Neural cell (in vitro differentiated cells): ENCODE results near the gene IFNL4. TPM values are rescaled to one million over a fixed set of nuclear protein-coding genes. Genes with fewer than 3 reads are reported as not detected.

Source experiments
- H2AFZ ChIP-seq: fragments of 200-600, 300-800 bp; sonication (generic), shearing (Covaris generic); 2 replicates; pipeline ENCODE4 v1.6.0; 2014; ENCODE audit warnings: low read depth, mild to moderate bottlenecking, antibody characterized with exemption, low read length, moderate library complexity
- H3F3A ChIP-seq: fragments of 200-600 bp; shearing (Covaris generic); 2 replicates; pipeline ENCODE4 v1.6.1; 2016; ENCODE audit warnings: mild to moderate bottlenecking, moderate library complexity, mixed read lengths, antibody characterized with exemption, low read length; ENCODE audit not compliant: insufficient read depth, poor library complexity, severe bottlenecking
- H3K27ac ChIP-seq: fragments of 200-600, 300-800 bp; sonication (generic), shearing (Covaris generic); 2 replicates; pipeline ENCODE4 v1.5.1; 2014; ENCODE audit warnings: mild to moderate bottlenecking, low read length, moderate library complexity
- H3K27me3 ChIP-seq: fragments of 300-800, 200-600 bp; sonication (generic), shearing (Covaris generic); 2 replicates; pipeline ENCODE4 v1.6.0; 2014; ENCODE audit warnings: mild to moderate bottlenecking, low read depth, low read length, moderate library complexity; ENCODE audit not compliant: insufficient read depth
- H3K36me3 ChIP-seq: fragments of 300-800, 200-600 bp; sonication (generic), shearing (Covaris generic); 2 replicates; pipeline ENCODE4 v1.5.1; 2014; ENCODE audit warnings: mild to moderate bottlenecking, antibody characterized with exemption, low read length, moderate library complexity; ENCODE audit not compliant: insufficient read depth
- H3K4me2 ChIP-seq: fragments of 300-800, 200-600 bp; sonication (generic), shearing (Covaris generic); 2 replicates; pipeline ENCODE4 v1.6.0; 2014; ENCODE audit warnings: mild to moderate bottlenecking, low read length
- H3K4me3 ChIP-seq: fragments of 300-800, 200-600 bp; sonication (generic), shearing (Covaris generic); 2 replicates; pipeline ENCODE4 v1.5.1; 2014; ENCODE audit warnings: mild to moderate bottlenecking, low read length, moderate library complexity
- H3K79me2 ChIP-seq: fragments of 200-600 bp; shearing (Covaris generic); replicated peaks from 2 replicates; pipeline ENCODE4 v1.6.0; 2014; ENCODE audit warnings: mild to moderate bottlenecking, low read length, moderate library complexity; ENCODE audit not compliant: insufficient read depth
- H3K9ac ChIP-seq: fragments of 300-800, 200-600 bp; sonication (generic), shearing (Covaris generic); 2 replicates; pipeline ENCODE4 v1.6.1; 2016; ENCODE audit warnings: mild to moderate bottlenecking, low read length, mixed read lengths
- H3K9me2 ChIP-seq: fragments of 200-600 bp; shearing (Covaris generic); 2 replicates; pipeline ENCODE4 v1.6.1; 2016; ENCODE audit warnings: mild to moderate bottlenecking, low read length, mixed read lengths; ENCODE audit not compliant: insufficient read depth
- H3K9me3 ChIP-seq: fragments of 200-600, 300-800 bp; sonication (generic), shearing (Covaris generic); 2 replicates; pipeline ENCODE4 v1.6.1; 2016; ENCODE audit warnings: mild to moderate bottlenecking, mixed run types, low read length, moderate library complexity, mixed read lengths
- H4K20me1 ChIP-seq: fragments of 200-600 bp; shearing (Covaris generic); 2 replicates; pipeline ENCODE4 v1.6.1; 2016; ENCODE audit warnings: mild to moderate bottlenecking, mixed run types; ENCODE audit not compliant: insufficient read depth
- CTCF ChIP-seq: fragments of 450-650 bp; IDR thresholded peaks from 2 replicates; pipeline ENCODE4 v1.5.1; 2014; ENCODE audit warnings: antibody characterized with exemption, mild to moderate bottlenecking, moderate library complexity; ENCODE audit not compliant: poor library complexity, severe bottlenecking
- EP300 ChIP-seq: fragments of 450-650 bp; conservative IDR thresholded peaks from 2 replicates; pipeline ENCODE4 v1.6.1; 2014; ENCODE audit warnings: antibody characterized with exemption, mild to moderate bottlenecking, moderate library complexity; ENCODE audit not compliant: poor library complexity, severe bottlenecking
- EZH2 ChIP-seq: fragments of 200-600, 300-800 bp; shearing (Covaris generic), sonication (generic); IDR thresholded peaks from 2 replicates; pipeline ENCODE4 v1.6.1; 2014; ENCODE audit warnings: antibody characterized with exemption, low read length, borderline replicate concordance, mild to moderate bottlenecking; ENCODE audit not compliant: insufficient read depth, poor library complexity, severe bottlenecking
- MXI1 ChIP-seq: fragments of 450-650 bp; conservative IDR thresholded peaks from 2 replicates; pipeline ENCODE4 v1.6.1; 2014; ENCODE audit warnings: antibody characterized with exemption, mild to moderate bottlenecking; ENCODE audit not compliant: poor library complexity, severe bottlenecking
- POLR2AphosphoS5 ChIP-seq: IDR thresholded peaks from 2 replicates; pipeline ENCODE4 v1.6.1; 2012
- RAD21 ChIP-seq: fragments of 450-650 bp; conservative IDR thresholded peaks from 2 replicates; pipeline ENCODE4 v1.6.1; 2014; ENCODE audit warnings: antibody characterized with exemption, mild to moderate bottlenecking, moderate library complexity
- SMC3 ChIP-seq: fragments of 450-650 bp; conservative IDR thresholded peaks from 2 replicates; pipeline ENCODE4 v1.6.1; 2014; ENCODE audit warnings: antibody characterized with exemption, mild to moderate bottlenecking, moderate library complexity; ENCODE audit not compliant: poor library complexity
- TAF1 ChIP-seq: IDR thresholded peaks from 2 replicates; pipeline ENCODE4 v1.6.1; 2012; ENCODE audit warnings: low read depth
- polyA plus RNA-seq: library from polyadenylated mRNA; depleted of rRNA; stranded (reverse); fragments of >200 nt; gene quantifications from 2 replicates; pipeline ENCODE4 v1.2.3, GENCODE V29; 2014
- TF ChIP-seq, protein P1 (sequence below): IDR thresholded peaks from 2 replicates; pipeline ENCODE4 v1.6.1; 2012; ENCODE audit warnings: borderline replicate concordance

IFNL4 gene
- polyA plus RNA-seq, 1 donor from 2014 or later = not detected

DNA sequence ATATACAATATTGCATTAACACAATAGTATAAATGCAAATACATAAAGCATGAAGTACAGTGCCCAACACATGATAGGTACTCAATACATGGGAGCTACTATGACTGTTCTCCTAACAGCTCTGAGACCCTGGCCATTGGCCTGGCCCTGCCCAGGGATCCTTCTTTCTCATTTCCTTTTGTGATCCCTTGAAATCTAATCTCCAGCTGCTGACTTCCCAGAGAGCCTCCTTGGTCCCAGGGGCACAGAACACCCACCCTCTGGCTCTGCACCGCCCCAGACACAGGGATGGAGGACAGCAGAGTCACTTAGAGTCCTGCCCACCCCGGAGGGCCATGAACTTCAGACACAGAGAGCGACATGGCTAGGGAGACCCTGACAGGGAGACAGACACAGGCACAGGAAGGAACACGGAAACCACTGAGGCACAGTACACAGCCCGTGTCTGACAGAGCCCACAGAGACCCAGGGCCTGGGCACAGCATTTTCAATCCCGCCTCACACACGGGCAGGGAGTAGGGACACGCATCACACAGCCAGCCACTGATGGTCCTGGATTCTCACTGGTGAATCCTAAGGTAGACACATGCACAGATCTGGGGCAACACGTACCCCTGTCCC lies 40.4 kb downstream of the IFNL4 start:
- Histone ChIP-seq H3K36me3 (no peaks in the 10 kb centered on the region), H2AFZ (no peak overlapping the region), H3K4me2 (no peak overlapping the region), H3K27me3 (peaks cover 13% of the 10 kb centered on the region), H3K27ac (no peak overlapping the region), H3K9me3 (no peaks in the 10 kb centered on the region), H4K20me1 (no peaks in the 10 kb centered on the region), H3K9ac (no peak overlapping the region), H3K4me3 (no peak overlapping the region), H3K79me2 (no peaks in the 10 kb centered on the region), H3K9me2 (no peaks in the 10 kb centered on the region), H3F3A (no peaks in the 10 kb centered on the region)
- TF ChIP-seq, protein P1, sequence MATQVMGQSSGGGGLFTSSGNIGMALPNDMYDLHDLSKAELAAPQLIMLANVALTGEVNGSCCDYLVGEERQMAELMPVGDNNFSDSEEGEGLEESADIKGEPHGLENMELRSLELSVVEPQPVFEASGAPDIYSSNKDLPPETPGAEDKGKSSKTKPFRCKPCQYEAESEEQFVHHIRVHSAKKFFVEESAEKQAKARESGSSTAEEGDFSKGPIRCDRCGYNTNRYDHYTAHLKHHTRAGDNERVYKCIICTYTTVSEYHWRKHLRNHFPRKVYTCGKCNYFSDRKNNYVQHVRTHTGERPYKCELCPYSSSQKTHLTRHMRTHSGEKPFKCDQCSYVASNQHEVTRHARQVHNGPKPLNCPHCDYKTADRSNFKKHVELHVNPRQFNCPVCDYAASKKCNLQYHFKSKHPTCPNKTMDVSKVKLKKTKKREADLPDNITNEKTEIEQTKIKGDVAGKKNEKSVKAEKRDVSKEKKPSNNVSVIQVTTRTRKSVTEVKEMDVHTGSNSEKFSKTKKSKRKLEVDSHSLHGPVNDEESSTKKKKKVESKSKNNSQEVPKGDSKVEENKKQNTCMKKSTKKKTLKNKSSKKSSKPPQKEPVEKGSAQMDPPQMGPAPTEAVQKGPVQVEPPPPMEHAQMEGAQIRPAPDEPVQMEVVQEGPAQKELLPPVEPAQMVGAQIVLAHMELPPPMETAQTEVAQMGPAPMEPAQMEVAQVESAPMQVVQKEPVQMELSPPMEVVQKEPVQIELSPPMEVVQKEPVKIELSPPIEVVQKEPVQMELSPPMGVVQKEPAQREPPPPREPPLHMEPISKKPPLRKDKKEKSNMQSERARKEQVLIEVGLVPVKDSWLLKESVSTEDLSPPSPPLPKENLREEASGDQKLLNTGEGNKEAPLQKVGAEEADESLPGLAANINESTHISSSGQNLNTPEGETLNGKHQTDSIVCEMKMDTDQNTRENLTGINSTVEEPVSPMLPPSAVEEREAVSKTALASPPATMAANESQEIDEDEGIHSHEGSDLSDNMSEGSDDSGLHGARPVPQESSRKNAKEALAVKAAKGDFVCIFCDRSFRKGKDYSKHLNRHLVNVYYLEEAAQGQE = no peak
- no peak for TF ChIP-seq SMC3
- TF ChIP-seq RAD21 = no peak
- no peak for TF ChIP-seq TAF1
- TF ChIP-seq EZH2 = no peak
- TF ChIP-seq CTCF = no peak
- TF ChIP-seq POLR2AphosphoS5 = no peak
- no peak for TF ChIP-seq MXI1
- no peak for TF ChIP-seq EP300

DNA sequence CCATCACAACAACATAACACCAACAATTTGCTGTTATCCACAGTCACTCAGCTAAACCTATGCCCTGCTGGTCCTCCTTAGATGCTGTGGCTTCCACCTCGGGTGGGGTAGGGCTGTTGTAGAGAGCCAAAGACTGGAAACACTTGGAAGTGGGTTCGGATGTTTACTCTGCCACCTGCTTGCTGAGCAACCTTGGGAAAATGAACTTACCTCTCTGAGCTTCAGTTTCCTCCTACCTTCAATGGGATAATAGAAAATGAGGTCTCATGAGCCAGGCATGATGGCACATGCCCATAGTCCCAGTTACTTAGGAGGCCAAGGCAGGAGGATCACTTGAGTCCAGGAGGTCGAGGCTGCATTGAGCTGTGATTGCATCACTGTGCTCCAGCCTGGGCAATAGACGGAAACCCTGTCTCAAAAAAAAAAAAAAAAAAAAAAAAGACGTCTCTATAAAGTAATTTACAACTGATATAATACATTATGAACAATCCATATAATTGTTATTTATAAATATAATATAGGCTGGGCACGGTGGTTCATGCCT lies 41.3 kb downstream of the IFNL4 start:
- Histone ChIP-seq H3K79me2 (no peaks in the 10 kb centered on the region), H3K9me3 (no peaks in the 10 kb centered on the region), H3K27ac (no peak overlapping the region), H4K20me1 (no peaks in the 10 kb centered on the region), H3K36me3 (no peaks in the 10 kb centered on the region), H3K4me2 (no peak overlapping the region), H3K9ac (no peak overlapping the region), H3K4me3 (no peak overlapping the region), H3K27me3 (peaks cover 17% of the 10 kb centered on the region), H2AFZ (no peak overlapping the region), H3F3A (no peaks in the 10 kb centered on the region), H3K9me2 (no peaks in the 10 kb centered on the region)
- TF ChIP-seq SMC3 (no peak), RAD21 (no peak), TAF1 (no peak), EP300 (no peak), EZH2 (no peak), POLR2AphosphoS5 (no peak), CTCF (no peak), MXI1 (no peak)
- TF ChIP-seq, protein P1 = no peak
